Panc1 (cell line): ENCODE results near the gene FSIP1. TPM values are rescaled to one million over a fixed set of nuclear protein-coding genes. Genes with fewer than 3 reads are reported as not detected.

ENCODE experiments used
- ATAC-seq: fragments of 200-7000 bp; cut with Tn5 transposase; 2 replicates; pipeline ENCODE4 v1.9.1; 2020; ENCODE audit warnings: mild to moderate bottlenecking, moderate library complexity
- BruUV-seq: library from RNA; stranded (reverse); fragments of 400-500 nt; replicated peaks from 2 replicates; lab custom pipeline; 2021; lab: Mats Ljungman, UMichigan
- CTCF ChIA-PET: fragments of 300-600 bp; sonication (Branson Sonifier 250); formaldehyde crosslinking; loops from one replicate; lab custom pipeline; 2022; ENCODE audit warnings: antibody characterized with exemption; lab: Charles Lee
- POLR2A ChIA-PET: fragments of 300-600 bp; sonication (Branson Sonifier 250); formaldehyde crosslinking; loops from one replicate; lab custom pipeline; 2022; ENCODE audit warnings: antibody characterized with exemption; lab: Charles Lee
- DNase-seq: peaks from one replicate; pipeline ENCODE4 v3.0.0-alpha.2; 2010; ENCODE audit warnings: low read depth, low spot score
- H3K27ac ChIP-seq: 2 replicates; pipeline ENCODE4 v1.5.1; 2011; ENCODE audit warnings: mild to moderate bottlenecking, low read length, inconsistent platforms
- H3K27me3 ChIP-seq: fragments of 200-500 bp; sonication (Bioruptor generic); 2 replicates; pipeline ENCODE4 v1.6.0; 2014; ENCODE audit warnings: low read length, inconsistent platforms; ENCODE audit not compliant: control insufficient read depth, insufficient read depth
- H3K36me3 ChIP-seq: fragments of 200-500 bp; sonication (Bioruptor generic); 2 replicates; pipeline ENCODE4 v1.5.1; 2014; ENCODE audit warnings: inconsistent platforms, mild to moderate bottlenecking, low read length, moderate library complexity; ENCODE audit not compliant: control insufficient read depth, insufficient read depth
- H3K4me1 ChIP-seq: 2 replicates; pipeline ENCODE4 v1.5.1; 2011; ENCODE audit warnings: inconsistent platforms, mild to moderate bottlenecking, low read length, moderate library complexity; ENCODE audit not compliant: control insufficient read depth, insufficient read depth
- H3K4me3 ChIP-seq, 2 experiments: 2 replicates each; pipeline ENCODE4 v1.5.1; 2011 to 2012; ENCODE audit warnings: low read depth in 2 of 2, low read length in 2 of 2, mild to moderate bottlenecking in 2 of 2, inconsistent platforms in 1 of 2, moderate library complexity in 1 of 2
- H3K9me3 ChIP-seq: fragments of 200-500 bp; sonication (Bioruptor generic); 2 replicates; pipeline ENCODE4 v1.5.1; 2014; ENCODE audit warnings: low read depth, mild to moderate bottlenecking, inconsistent platforms, low read length, moderate library complexity; ENCODE audit not compliant: control insufficient read depth, insufficient read depth
- CTCF ChIP-seq: fragments of 450-650 bp; IDR thresholded peaks from 2 replicates; pipeline ENCODE4 v1.5.1; 2017; ENCODE audit warnings: mild to moderate bottlenecking
- POLR2AphosphoS5 ChIP-seq: IDR thresholded peaks from 2 replicates; pipeline ENCODE4 v1.6.1; 2012; ENCODE audit warnings: mild to moderate bottlenecking, low read depth, low read length, moderate library complexity
- REST ChIP-seq, 2 experiments: IDR thresholded peaks; 2 replicates each; pipeline ENCODE4 v1.6.1; 2011 to 2012; ENCODE audit warnings: low read depth in 2 of 2, control low read depth in 1 of 2, low read length in 1 of 2, mild to moderate bottlenecking in 1 of 2, moderate library complexity in 1 of 2; ENCODE audit not compliant: insufficient read depth in 1 of 2
- SIN3A ChIP-seq: IDR thresholded peaks from 2 replicates; pipeline ENCODE4 v1.6.1; 2012; ENCODE audit warnings: low read depth, mild to moderate bottlenecking, low read length, moderate library complexity, borderline replicate concordance; ENCODE audit not compliant: insufficient read depth
- TCF7L2 ChIP-seq: IDR thresholded peaks from 2 replicates; pipeline ENCODE4 v1.6.1; 2011; ENCODE audit warnings: mild to moderate bottlenecking, low read depth, low read length, inconsistent platforms
- in situ Hi-C: cut with HindIII; loops from 2 replicates; pipeline ENCODE4 v1.10.0; 2016; ENCODE audit warnings: low sequenced_read_pairs, low pct_unique_long_range_greater_than_20kb
- intact Hi-C: fragments of 100-400 bp; cut with micrococcal nuclease; formaldehyde crosslinking; loops from one replicate; pipeline ENCODE4 v1.10.0; 2022; ENCODE audit not compliant: unreplicated experiment
- total RNA-seq: library from RNA; stranded (reverse); gene quantifications from one replicate; pipeline ENCODE4 v1.2.1, GENCODE V29; 2021; ENCODE audit not compliant: unreplicated experiment

The FSIP1 gene
- total RNA-seq, 1 experiment from 2014 or later, result 1.4 TPM

- TF ChIP-seq TCF7L2 (no peak), CTCF (no peak), SIN3A (no peak), POLR2AphosphoS5 (no peak), REST (IDR thresholded peaks at IDR 0.05; ENCODE audit: insufficient read depth in 1 of 2, low read depth in 2 of 2, low read length in 1 of 2) (no peak)
- ATAC-seq (no peak), DNase-seq (no peak)
- Histone ChIP-seq H3K27me3 (no peaks in the 10 kb centered on the region), H3K36me3 (no peaks in the 10 kb centered on the region), H3K4me1 (no peaks in the 10 kb centered on the region), H3K27ac (no peak overlapping the region), H3K9me3 (no peaks in the 10 kb centered on the region), H3K4me3 (no peak overlapping the region)
- intact Hi-C loops (no loop called here), in situ Hi-C loops (no loop called here)
- ChIA-PET POLR2A (no interaction called here), CTCF (no interaction called here)
- no TSS peak for BruUV-seq
Measured at GRCh38 chr15:39808909-39809308, 26.3 kb upstream of the FSIP1 start.

- Histone ChIP-seq H3K4me1 (no peaks in the 10 kb centered on the region), H3K27me3 (no peaks in the 10 kb centered on the region), H3K4me3 (no peak overlapping the region), H3K9me3 (no peaks in the 10 kb centered on the region), H3K36me3 (no peaks in the 10 kb centered on the region), H3K27ac (no peak overlapping the region)
- no peak for ATAC-seq
- intact Hi-C loops, result no loop called here
- ChIA-PET POLR2A (no interaction called here), CTCF (no interaction called here)
- TF ChIP-seq TCF7L2 (no peak), REST (IDR thresholded peaks at IDR 0.05; ENCODE audit: insufficient read depth in 1 of 2, low read depth in 2 of 2, low read length in 1 of 2) (no peak), CTCF (no peak), SIN3A (no peak), POLR2AphosphoS5 (no peak)
- DNase-seq, result no peak
- in situ Hi-C loops, result no loop called here
- BruUV-seq, result no TSS peak
Measured at GRCh38 chr15:39807791-39808190, 25.1 kb upstream of the FSIP1 start.
